Muscle of arm (tissue), 12 donors: ENCODE results near the gene PACC1. TPM values are rescaled to one million over a fixed set of nuclear protein-coding genes. Genes with fewer than 3 reads are reported as not detected.

Experiments
- DNase-seq: peaks from one replicate; pipeline ENCODE4 v3.0.0-alpha.2; 2013
- polyA plus RNA-seq, 12 donors: library from polyadenylated mRNA; unstranded; fragments of 120-200 nt; gene quantifications; one replicate each; pipeline ENCODE4 v1.2.1, GENCODE V29; 2013; ENCODE audit not compliant: insufficient read length in 12 of 12

The PACC1 gene
- polyA plus RNA-seq, 12 donors: 5.9 to 9.1 (median 8.0) TPM; not detected in 2

DNA sequence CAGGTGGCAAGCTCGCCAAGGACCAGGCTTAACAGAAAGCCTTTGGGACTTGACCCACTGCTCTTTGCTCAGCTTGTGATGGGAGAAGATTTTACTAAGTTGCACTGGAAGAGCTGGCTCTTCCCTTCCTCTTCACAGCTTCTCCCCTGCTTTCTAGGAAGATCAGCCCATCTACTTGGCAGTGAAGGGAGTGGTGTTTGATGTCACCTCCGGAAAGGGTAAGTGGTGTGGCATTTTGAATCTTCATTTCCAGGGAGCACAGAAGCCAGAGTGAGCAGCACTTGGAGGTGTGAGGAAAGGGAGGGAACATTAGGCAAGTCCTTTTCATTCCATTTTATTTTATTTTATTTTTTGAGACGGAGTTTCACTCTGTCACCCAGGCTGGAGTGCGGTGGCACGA is 27.7 kb upstream of the PACC1 start:
- no peak for DNase-seq

DNA sequence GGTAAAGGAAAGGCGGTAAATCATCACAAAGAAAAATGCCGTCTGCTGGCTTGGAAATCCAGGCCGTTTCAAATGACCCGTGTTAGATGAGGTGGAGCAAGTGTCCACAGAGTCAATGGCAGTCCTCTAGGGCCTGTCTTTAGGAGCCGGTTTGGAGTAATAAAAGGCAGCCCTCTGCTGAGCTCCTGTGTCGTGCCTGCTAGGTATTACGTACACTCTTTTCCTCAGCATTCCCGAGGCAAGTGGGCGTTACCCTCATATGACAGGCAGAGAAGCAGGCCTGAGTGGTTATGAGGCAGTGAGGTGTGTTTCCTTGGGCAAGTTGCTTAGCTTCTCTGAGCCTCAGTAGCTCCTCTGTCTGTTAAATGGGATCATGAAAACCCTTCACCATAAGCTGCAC is 25.7 kb upstream of the PACC1 start:
- DNase-seq: no peak

DNA sequence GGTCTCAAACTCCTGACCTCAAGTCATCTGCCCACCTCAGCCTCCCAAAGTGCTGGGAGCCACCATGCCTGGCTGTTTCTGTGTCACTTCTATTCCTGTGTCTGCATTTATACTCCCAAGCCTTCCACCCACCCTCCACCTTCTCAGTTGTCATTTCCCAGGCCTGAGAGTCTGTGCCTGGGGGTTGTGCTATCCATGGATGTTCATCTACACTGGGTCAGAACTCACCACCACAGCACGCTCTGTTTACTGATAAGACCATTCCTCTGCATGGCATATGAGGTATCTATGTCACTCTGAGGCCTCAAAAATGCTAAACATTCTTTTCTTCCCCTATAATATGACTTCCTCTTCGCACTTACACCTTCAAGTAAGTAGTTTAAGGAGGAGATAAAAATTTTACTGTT is 24.1 kb upstream of the PACC1 start:
- DNase-seq: no peak

DNA sequence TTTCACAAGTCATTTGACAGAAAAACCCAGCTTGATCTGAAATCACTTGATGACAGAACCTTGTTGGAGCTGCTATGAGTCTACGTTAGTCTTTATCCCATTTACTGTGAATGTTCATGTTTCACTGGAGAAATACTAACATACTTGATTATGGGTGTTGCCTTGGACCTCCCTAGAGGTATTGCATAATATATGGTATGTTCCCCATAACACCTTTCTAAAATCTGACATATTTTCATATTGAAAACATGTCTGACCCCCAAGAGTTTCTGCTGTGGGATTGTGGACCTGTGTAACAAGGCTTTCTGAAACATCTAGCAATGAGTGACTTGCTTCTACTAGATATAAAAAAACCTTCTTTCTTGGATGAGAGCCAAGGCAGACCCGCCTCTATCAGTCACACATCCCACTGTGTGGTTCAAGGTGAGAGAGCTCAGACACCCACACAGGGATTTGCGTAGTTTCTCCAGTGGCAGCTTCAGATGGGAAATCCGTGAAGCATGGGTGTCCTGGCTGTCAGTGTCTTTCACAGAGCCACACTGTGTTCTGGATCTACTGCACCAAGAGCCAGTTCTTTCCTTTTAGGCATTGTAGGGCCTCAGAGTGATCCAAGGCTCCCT is 22.6 kb upstream of the PACC1 start:
- DNase-seq: no peak

DNA sequence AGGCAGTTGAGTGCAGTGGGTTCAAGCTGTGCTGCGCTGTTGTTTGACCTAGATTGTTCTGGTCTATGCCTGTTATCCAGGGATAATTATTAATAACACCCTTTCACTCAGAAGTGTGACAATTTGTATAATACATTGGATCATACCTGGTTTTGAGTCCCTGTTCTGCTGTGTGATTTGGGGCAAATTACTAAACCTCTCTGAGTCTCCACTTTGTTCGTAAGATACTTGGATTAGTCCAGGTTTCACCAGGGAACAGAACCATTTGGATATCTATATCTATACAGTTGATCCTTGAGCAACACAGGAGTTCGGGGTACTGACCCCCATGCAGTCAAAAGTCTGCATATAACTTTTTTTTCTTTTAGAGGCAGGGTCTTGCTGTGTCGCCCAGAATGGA is 20.3 kb upstream of the PACC1 start:
- DNase-seq: no peak

DNA sequence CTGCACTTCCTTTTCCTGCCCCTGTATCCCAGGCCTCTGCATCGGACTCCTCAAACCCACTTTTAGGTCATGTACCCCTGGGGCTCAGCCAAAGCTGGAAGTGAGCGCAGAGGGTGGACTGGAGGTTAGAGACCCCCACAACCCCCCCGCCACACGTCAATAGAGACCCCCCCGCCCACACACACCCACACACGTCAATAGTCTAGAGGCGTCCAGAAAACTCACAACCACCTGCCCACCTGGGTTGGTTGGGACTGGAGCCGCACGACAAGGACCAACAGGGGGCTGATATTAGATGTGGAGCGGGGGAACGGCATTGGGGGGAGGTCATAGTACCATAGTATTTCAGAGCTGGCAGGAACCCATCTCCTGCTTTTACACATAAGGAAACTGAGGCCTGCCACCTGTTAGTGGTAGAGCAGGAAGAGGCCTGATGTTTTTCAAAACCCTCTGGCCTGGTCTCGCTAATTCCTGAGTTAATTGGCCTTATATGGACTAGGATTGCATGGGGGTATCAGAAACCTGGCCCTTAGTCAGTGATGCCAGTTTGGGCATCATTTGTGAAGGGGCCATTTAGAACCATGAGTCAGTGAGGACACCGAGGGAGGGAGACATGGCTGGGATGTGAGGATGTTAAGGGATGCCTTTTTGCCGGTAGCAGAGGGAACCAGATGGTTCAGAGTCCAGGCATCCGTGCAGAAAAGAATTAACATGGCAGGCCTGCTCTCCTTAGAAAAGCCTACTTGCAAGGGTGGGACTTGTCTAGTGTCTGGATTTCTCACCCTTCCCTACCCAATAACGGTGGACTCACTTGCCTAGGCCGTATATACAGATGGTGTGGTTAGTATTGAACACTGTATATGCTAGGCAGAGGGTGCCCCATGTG is 19.1 kb upstream of the PACC1 start:
- no peak for DNase-seq

DNA sequence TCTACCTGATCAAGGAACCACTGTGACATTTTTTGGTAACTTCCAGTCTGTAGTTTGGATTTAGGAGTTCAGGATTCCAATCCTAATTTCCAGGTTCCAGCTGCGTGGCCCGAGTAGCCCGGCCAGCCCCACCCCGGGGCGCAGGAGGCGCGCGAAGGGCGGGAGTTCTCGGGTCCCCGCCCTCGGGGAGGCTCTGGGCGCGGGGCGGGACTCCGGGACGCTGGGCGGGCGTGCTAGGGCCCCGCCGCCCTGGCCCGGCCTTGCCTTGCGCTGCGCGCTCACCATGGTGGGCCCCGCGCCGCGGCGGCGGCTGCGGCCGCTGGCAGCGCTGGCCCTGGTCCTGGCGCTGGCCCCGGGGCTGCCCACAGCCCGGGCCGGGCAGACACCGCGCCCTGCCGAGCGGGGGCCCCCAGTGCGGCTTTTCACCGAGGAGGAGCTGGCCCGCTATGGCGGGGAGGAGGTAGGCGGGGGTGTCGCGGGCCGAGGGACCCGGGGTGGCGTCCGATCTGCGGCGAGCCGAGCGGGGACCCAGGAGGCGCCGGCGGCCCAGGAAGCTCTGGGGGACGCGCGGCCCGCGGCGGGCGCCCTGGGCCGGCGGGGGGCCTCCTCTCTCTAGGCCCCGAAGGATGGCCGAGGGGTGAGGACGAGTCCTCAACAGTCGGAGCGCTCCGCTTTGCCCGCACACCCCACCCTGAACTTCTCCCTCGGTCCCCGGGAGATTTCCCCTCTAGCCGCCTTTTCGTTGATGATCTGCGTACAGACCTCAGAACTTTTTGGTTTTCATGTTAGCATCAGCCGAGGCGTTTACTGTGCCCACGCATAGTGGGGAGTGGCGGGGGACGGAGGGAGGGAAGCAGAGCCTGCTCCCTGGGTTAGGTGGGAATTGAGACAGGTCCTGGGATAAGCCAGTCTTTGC is 18.2 kb upstream of the PACC1 start, which contains the start of gene NENF:
Gene NENF (plus strand): TSS at position 260 of the 916 bp plus-strand sequence. CDS start 24 bp downstream, at position 284.
- DNase-seq: peak; percentile 84

DNA sequence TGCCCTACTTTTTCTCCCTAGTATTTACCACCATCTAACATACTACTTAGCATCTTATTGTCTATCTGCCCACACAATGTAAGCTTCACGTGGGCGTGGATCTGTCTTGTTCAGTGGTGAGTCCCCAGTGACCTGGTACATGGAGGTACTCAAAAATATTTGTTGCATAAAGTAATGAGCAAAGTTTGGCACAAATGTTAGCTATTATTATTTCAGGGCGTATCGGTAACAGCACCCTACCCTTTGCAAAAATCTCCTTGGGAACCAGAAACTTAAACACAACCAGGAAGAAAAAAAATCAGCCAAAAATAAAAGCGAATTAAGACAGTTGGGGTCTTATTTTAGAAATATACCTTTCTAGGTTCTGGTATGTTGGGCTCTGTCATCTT is 17.6 kb upstream of the PACC1 start:
- DNase-seq: no peak

DNA sequence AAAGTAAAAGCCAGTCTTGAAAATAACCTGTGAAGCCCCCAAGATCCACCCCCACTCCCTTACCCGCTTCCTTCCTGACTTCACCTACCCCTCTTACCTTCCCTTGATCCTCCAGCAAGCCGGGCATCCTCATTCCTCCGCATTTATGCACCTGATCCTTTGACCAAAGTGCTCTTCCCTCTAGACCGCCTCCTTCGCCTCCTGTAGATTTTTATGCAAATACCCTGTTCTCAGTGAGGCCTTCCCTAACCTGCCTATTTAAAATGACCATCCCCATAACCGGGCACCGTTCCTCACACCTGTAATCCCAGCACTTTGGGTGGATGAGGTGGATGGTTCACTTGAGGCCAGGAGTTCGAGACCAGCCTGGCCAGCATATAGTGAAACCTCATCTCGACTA is 17.0 kb upstream of the PACC1 start:
- no peak for DNase-seq

DNA sequence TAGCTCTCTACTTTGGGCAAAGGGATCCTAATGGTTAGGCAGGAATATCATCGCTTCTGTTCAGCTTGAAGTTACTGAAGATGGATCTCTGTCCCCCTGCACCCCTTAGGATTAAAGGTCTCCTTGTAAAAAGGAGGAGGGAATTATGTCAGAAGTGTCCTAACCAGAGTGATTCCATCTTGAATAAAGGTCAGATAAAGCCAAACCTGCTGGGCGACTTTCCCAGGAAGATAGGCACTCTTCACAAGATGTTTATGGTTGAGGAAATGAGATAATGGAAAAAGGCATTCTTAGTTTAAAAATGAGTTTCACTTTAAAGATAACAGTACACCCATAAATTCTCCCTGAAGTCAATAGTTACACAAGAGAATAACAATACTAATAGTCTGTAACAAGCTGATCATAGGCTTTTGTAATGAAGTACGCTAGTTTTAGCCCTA is 16.3 kb upstream of the PACC1 start:
- no peak for DNase-seq

DNA sequence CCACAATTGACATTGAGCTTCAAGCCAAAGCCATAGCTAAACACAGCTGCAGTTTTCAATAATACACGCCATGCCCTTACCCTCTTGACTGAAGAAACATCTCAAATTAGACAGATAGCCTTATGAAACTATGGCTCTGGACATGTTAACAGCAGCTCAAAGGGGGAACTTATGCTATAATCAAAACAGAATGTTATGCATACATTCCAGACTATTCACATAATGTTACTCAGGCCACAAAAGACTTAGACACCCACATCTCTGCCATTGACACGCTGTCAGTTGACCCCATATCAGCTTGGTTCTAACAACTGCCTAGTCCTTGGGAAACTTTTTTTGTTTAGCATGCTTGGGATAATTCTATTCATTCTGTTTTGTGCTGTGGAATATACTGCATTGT is 15.7 kb upstream of the PACC1 start:
- DNase-seq: no peak

DNA sequence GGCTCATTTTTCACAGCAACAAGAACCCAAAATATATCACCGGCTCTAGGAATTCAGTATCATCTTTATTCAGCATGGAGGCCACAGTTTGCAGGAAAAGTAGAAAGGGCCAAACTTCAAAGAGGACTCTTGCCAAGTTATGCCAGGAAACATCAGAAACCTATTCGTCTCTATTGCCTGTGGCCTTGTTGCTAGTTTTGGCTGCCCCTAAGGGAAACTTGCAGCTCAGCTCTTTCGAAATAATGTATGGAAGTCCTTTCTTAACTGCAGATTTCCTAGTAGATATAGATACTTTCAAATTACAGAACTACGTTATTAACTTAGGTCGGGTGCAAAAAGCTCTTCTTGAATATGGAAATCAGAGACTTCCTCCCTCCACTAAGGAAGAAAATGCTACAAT is 13.8 kb upstream of the PACC1 start:
- no peak for DNase-seq

DNA sequence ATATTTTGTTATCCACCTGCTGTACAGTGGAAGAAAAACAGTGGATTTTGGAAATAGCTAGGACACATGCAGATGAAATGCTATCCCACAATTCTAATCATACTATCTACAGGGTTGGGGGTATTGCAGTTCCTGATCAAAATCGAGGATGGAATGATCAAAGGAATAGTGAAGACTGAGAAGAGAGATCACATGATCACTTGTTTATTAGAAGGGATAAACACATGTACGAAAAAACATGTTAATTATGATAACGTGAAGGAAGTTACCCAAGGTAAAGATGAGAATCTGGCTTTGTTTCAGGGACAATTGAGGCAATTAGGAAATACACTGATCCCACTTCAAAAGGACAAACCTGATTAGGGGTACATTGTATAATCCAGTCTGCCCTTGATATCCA is 9.2 kb upstream of the PACC1 start:
- no peak for DNase-seq

DNA sequence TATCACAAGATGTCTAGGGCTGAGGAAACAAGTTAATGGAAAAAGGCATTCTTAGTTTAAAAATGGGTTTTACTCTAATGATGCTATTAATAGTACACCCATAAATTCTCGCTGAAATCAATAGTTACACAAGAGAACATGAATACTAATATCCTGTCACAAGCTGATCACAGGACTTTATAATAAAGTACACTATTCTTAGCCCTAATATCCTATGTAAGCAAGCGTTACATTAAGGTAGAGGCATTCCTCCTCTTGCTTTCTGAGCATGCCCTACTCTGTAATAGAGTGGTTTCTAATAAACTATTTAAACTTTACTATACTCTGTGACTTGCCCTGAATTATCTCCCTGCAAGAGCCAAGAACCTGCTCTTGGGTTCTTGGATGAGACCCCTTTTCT is 6.5 kb upstream of the PACC1 start:
- no peak for DNase-seq

DNA sequence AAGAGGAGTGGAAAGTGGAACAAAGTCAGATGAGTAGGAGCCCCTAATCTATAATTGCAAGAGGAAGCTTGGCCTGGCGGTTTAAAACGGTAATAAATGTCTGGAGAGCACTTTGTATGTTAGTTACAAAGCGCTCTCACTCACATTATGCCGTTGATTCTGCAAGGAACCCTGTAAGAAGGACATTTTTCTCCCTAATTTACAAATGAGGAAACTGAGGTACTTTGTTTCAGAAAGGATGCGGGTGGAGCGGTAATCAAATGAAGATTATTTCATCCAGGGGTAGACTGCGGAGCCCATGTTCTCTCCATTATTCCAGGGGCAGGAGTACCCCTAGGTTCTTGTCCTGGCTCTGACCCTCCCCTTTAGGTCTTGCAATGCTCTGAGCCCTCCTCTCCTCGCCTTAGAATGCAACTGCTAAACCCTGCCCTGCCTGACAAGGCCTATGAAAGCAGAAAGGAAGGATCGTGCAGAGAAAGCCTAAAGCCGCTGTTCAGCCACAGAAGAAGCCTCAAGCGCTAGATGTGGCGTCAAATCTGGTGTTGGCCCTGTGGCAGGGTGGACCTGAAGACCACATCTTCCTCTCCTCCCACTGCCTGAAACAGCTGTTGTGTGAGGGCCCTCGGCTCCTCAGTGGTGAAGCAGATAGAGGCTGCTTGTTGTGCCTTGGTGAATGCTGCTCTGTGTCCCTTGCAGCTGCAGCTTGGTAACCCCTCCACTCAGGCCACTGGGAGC is 588 bp upstream of the PACC1 start:
- no peak for DNase-seq

DNA sequence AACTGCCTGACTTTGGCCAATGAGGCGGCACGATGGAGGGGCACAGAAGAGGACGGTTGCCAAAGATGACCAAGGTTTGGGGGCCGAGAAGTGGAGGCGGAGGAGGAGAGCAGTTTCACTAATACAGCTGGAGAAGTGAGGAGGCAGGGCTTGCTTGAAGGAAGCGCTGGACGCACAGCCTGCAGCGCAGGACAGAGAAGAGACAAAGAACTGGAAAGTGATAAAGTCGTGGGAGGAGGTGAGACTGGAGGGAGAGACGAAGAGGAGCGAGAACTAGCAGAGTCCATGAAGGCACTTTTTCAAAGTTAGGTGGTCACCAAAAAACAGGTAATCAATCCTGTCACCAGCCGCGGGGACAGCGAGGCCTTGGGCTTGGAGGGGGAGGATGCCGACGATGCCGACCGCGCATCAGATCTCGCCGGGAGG is 771 bp downstream of the PACC1 start:
- no peak for DNase-seq

DNA sequence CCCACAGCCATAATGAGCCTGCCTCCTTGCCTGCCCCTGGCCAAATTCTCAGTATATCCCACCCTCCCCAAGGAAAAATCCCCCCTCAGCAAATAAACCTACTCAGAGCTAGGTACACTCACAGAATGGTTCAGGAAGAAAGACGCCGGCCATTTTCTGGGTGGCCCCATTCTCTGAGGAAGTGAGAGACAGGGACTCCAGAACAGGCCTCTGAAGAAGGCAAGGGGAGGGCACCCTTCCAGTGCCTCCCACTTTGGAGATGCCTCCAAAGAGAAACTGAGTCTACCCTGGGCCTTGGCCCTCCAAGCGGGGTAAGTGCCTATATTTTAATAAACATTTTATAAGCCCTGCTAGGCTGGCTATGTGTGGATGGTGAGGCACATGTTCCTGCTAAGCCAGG is 2.3 kb downstream of the PACC1 start:
- DNase-seq: no peak

DNA sequence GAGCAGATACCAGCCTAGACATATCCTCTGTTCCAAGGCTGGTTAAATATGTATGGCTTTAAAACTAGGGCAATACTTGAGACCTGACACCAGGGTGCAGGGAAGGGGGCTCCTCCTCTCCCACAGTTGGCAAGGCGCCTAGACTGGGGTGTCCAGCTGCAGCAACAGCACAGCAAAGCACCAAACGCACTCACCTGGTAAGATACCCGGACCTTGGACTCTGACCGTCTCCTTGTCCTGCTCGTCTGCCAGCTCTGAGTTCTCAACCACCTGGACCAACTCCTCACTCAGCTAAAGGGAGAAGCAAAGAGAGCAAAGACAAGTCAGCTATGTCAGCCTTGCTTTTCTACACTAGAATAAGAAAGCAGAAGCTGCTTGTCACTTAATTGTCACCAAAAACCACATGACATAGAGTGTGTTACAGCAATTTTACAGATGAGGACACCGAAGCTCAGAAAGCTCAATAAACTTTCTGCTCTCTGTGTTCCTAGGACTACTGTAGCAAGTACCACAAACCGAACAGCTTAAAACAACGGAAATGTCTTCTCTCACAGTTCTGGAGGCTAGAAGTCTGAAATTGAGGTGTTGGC is 4.4 kb downstream of the PACC1 start:
- no peak for DNase-seq

DNA sequence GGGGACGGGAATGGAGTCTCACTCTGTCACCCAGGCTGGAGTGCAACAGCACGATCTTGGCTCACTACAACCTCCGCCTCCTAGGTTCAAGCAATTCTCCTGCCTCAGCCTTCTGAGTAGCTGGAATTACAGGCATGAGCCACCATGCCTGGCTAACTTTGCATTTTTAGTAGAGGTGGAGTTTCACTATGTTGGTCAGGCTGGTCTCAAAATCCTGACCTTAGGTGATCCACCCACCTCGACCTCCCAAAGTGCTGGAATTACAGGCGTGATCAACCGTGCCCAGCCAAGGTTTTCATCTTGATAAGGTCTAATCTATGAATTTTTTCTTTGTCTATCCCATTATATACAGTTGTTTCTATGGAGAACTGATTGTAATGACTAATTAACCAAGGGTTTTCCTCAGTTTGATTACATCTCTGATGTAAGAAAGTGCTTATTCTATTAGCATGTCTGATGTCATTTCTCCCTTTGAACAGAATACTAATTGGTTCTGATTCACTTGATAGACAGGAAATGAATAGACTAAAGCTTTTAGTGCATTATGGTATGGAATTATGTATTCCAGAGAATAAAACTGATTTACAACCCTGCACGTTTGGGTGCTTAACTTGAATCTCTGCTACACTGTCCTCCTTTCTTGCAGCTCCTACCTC is 11.9 kb downstream of the PACC1 start:
- no peak for DNase-seq

DNA sequence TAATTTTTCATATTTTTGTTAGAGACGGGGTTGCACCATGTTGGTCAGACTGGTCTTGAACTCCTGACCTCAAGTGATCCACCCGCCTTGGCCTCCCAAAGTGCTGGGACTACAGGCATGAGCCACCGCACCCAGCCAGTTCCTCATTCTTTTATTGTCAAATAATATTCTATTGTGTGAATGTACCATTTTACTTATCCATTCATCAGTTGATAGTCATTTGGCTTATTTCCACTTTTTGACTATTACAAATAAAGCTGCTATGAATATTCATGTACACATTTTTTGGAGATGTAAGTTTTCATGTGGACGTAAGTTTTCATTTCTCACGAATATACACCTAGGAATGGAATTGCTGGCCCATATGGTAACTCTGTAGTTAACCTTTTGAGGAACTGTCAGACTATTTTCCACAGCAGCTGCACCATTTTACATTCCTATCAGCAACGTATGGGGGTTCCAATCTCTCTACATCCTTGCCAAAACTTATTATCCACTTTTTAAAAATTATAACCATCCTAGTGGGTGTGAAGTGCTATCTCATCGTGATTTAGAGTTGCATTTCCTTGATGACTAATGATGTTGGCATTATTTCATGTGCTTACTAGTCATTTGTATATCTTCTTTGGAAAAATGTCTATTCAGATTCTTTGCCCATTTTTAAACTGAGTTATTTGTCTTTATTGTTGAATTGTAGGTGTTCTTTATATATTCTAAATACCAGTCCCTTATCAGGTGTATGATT is 12.7 kb downstream of the PACC1 start:
- no peak for DNase-seq
